OCI-LY7 (cell line): Measurements from ENCODE around the gene ACACB.

ENCODE experiments used
- EZH2phosphoT487 ChIP-seq: fragments of 200-600 bp; sonication (generic); IDR thresholded peaks from 2 replicates; pipeline ENCODE4 v1.6.1; 2018; ENCODE audit warnings: low read depth, borderline replicate concordance, mild to moderate bottlenecking, mixed run types, antibody characterized with exemption, low read length, moderate library complexity, mixed read lengths
- TF ChIP-seq, protein P1 (sequence below): fragments of 200-600 bp; sonication (generic); conservative IDR thresholded peaks from 2 replicates; pipeline ENCODE4 v1.5.1; 2014; ENCODE audit warnings: mild to moderate bottlenecking, antibody characterized with exemption, low read length, moderate library complexity, mixed read lengths

DNA sequence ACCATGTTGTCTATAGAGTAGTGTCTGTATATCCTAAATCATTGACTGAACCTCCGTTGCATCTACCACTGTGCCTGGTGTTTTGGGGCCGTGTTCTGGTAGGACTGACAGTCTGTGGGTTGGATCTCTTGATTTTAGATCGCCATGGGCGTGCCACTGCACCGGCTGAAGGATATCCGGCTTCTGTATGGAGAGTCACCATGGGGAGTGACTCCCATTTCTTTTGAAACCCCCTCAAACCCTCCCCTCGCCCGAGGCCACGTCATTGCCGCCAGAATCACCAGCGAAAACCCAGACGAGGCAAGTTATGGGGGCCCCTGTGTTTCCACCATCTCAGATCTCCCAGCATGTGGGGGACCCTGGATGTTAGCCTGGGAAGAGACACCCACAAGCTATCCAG lies 69.1 kb downstream of the ACACB start:
- TF ChIP-seq, protein P1, sequence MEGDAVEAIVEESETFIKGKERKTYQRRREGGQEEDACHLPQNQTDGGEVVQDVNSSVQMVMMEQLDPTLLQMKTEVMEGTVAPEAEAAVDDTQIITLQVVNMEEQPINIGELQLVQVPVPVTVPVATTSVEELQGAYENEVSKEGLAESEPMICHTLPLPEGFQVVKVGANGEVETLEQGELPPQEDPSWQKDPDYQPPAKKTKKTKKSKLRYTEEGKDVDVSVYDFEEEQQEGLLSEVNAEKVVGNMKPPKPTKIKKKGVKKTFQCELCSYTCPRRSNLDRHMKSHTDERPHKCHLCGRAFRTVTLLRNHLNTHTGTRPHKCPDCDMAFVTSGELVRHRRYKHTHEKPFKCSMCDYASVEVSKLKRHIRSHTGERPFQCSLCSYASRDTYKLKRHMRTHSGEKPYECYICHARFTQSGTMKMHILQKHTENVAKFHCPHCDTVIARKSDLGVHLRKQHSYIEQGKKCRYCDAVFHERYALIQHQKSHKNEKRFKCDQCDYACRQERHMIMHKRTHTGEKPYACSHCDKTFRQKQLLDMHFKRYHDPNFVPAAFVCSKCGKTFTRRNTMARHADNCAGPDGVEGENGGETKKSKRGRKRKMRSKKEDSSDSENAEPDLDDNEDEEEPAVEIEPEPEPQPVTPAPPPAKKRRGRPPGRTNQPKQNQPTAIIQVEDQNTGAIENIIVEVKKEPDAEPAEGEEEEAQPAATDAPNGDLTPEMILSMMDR: no peak
- no peak for TF ChIP-seq EZH2phosphoT487
